Left renal pelvis (tissue), 4 donors: Measurements from ENCODE around the gene XKR8. TPM values are rescaled to one million over a fixed set of nuclear protein-coding genes. Genes with fewer than 3 reads are reported as not detected.
A peak's percentile ranks its signal among the peaks of the same experiment; 100 is the strongest.

Experiments used
- DNase-seq, 4 donors: peaks; one replicate each; pipeline ENCODE4 v3.0.0-alpha.2; 2013; ENCODE audit warnings: low read depth in 4 of 4, low spot score in 3 of 4
- polyA plus RNA-seq, 4 donors: library from polyadenylated mRNA; unstranded; fragments of 120-200 nt; gene quantifications; one replicate each; pipeline ENCODE4 v1.2.1, GENCODE V29; 2013; ENCODE audit not compliant: insufficient read length in 4 of 4

Gene XKR8, protein sequence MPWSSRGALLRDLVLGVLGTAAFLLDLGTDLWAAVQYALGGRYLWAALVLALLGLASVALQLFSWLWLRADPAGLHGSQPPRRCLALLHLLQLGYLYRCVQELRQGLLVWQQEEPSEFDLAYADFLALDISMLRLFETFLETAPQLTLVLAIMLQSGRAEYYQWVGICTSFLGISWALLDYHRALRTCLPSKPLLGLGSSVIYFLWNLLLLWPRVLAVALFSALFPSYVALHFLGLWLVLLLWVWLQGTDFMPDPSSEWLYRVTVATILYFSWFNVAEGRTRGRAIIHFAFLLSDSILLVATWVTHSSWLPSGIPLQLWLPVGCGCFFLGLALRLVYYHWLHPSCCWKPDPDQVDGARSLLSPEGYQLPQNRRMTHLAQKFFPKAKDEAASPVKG
- 1 to 10 TPM; 7.9 to 9.7 (median 8.3) TPM for polyA plus RNA-seq

DNA sequence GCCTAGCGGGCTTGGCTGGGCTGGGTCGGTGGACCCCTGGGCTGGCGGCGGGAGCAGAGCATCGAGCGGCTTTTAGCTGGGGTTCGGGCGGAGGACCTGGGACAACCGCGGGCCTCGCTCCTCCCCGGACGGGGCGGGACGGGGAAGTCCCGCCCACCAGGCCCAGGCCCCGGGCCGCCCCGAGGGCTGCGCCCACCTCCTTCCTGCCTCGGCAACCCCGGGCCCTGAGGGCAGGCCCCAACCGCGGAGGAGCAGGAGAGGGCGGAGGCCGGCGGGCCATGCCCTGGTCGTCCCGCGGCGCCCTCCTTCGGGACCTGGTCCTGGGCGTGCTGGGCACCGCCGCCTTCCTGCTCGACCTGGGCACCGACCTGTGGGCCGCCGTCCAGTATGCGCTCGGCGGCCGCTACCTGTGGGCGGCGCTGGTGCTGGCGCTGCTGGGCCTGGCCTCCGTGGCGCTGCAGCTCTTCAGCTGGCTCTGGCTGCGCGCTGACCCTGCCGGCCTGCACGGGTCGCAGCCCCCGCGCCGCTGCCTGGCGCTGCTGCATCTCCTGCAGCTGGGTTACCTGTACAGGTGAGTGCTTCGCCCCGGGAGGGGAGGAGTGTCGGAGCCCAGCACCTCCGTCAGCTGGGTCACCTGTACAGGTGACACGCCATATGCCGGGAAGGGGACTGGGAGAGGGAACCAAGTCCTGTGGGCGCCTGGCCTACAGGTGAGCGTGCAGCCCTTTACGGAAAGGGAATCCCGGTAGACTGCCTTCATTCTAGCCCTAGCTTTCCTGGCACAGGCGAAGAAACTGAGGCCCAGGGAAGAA, at the start of gene XKR8:
Gene XKR8 (plus strand): TSS at position 182 of the 812 bp plus-strand sequence. CDS start 97 bp downstream, at position 279.
- DNase-seq: peak; percentile 71 to 77 (median 73)

DNA sequence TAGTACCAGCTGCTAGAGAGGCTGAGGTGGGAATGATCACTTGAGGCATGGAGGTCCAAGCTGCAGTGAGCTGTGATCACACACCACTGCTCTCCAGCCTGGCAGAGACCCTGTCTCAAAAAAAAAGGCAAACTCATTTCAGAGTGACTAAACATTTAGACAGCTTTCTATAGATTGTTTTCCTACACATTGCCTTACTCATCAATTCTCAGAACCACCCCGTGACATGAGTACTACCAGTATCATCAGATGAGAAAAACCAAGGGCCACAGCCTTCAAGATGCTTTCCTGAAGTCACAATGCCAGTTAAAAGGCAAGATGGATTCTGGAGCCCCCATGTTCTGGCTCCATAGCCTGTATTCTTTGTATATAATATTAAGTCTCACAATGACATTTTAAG, 47.3 kb upstream of the XKR8 start:
- no peak for DNase-seq

DNA sequence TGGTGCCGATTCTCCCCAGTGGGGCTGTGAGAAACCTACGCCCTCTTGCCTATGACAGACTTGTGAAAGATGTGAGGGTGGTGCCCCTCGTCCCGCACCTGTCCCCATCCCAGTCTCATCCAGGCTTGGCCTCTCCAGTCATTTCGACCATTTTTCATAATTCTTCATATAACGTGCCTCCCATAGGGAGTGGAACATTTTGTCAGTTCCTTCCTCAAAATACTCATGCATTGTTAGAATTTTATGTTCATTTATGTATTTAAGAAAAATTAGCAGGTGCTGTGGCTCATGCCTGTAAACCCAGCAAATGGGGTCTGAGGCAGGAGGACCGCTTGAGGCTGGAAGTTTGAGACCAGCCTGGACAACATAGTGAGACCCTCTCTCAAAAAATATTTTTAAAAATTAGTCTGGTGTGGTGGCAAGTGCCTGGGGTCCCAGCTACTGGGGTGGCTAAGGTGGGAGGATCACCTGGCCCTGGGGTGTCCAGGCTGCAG, 44.6 kb upstream of the XKR8 start:
- DNase-seq: no peak

DNA sequence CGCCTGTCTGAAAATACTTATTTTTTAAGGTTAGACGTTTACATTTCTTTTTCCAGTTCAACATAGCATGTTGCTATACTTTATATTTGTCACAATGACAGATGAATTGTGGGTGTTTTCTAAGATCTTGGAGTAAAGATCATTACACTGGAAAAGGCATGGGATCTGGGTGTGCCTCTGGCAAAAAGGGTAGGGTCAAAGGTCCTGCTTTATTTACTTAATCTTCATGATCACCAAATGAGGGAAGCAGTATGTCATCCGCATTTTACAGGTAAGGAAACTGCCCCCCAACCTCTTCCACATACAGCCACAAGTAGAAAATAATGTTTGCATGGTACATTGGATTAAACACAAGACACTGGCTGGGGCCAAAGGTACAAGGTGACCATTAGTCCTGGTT, 37.5 kb upstream of the XKR8 start:
- no peak for DNase-seq

DNA sequence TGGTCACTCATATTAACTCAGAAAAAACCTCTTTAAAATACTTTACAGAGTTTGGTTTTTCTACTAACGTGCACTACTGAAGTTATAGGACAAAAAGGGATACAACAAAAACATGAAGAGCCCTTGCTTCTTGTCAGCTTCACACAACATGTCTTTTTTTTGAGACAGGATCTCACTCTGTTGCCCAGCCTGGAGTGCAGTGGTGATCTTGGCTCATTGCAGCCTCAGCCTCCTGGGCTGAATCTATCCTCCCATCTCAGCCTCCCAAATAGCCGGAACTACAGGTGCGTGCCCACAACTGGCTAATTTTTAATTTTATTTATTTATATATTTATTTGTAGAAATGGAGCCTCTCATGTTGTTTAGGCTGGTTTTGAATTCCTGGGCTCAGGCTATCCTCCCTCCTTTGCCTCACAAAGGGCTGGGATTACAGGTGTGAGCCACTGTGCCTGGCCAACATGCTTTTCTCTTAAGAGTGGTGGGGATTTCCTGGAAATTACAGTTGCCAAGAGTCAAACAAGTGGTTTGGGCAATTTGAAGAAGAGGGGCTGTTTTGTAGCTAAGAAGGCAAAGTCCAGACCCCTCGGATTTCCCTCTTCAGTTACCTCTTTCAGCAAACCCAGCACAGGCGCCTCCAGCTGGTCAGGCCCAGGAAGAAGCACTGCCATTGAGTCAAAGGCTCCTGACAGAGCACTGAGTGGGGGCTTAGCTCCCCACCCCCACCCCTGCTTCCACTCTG, 31.4 kb upstream of the XKR8 start:
- no peak for DNase-seq

DNA sequence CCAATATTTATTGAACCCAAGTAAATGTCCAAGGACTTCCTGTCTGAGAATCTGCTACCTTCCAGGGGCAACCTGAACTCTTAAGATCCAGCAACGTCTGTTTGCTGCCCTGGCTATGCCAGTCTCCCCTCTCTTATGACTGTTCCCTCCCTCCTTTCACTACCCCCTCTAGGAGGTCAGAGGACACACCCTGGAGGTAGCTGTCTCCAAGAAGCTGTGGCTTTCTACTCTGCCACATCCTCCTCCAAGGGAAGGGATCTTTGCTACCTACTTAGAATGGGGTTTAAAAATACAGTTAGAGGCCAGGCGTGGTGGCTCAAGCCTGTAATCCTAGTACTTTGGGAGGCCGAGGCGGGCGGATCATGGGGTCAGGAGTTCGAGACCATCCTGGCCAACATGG, 28.6 kb upstream of the XKR8 start:
- no peak for DNase-seq

DNA sequence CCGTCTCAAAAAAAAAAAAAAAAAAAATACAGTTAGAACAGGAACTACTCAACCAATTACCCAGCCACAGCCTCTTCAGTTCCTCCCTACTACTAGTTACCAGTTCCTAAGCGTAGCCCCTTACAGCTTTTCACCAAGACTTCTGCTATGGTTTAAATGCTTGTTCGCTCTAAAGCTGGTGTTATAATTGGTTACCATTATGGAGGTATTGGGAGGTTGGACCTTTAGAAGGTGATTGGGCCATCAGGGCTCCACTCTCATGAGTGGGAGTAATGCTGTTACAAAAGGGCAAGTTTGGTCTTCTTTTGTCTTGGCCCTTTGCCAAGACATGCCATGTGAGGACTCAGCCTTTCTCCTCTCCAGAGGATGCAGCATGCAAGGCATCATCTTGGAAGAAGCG, 28.0 kb upstream of the XKR8 start:
- DNase-seq: no peak

DNA sequence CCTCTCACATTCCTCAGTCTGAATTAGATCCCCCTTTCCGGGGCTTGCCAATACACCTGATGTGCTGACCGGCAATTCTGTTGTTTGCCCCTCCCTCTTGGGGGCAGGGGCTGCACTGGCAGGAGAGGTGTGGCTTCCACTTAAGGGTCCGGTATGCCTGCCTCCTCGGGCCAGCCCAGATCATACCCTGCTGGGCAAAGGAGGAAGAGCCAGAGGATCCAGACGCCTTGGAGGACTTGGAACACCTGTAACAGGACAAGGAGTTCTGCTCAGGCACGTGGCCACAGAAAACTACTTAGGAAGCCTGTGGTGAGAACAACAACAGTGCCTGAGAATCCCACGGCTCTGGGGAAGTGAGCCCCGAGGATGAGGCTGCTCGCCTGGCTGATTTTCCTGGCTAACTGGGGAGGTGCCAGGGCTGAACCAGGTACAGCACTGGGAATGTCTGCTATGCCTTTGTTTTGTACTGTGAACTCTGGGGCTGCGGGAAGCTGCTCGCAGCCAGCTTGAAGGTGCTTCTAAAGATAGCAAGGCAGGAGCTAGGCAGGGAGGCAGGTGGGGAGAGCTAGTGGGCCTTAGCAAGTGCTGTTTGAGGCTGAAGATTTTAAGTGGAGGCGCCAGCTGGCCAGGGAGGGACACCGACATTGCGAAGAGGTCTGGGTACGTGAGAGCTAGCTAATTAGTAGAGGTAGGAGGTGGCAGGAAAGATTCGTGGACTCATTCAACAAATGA, 24.8 kb upstream of the XKR8 start, which contains the start of gene SMPDL3B:
Gene SMPDL3B (plus strand): TSS at position 183 of the 732 bp plus-strand sequence. CDS start 184 bp downstream, at position 367.
- peak; percentile 23 to 58 (median 41) for DNase-seq

DNA sequence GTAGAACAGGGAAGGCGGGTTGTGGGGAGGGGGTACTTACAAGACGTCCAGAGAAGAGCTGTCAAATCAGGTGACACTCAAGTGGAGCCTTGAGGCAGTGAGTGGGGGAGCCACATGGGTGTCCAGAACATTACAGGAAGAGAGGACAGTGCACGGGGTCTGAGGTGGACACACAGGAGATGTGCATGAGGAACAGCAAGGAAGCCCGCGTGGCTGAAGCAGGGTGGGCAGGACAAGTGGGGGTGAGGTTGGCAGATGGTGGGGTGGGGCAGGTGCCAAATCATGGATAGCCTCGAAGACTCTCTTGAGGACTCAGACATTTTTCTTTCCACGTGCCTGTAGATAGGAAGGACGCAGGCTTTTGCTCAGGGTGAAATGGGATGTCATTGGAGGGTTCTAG, 24.1 kb upstream of the XKR8 start:
- DNase-seq: no peak

DNA sequence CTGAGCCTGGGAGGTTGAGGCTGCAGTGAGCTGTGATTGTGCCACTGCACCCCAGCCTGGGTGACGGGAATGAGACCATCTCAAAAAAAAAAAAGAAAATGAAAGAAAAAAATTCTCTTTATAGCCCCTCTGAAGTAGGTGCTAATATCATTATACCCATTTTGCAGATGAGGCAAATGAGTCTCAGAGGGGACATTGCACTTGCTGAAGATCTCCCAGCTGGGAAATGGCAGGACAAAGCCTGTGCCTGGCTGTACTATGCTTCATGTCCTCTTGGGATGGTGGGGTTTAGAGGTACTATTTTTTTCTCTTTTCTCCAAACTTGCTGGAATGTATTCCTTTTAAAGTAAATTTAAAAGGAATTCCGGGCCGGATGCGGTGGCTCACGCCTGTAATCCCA, 23.4 kb upstream of the XKR8 start:
- no peak for DNase-seq

DNA sequence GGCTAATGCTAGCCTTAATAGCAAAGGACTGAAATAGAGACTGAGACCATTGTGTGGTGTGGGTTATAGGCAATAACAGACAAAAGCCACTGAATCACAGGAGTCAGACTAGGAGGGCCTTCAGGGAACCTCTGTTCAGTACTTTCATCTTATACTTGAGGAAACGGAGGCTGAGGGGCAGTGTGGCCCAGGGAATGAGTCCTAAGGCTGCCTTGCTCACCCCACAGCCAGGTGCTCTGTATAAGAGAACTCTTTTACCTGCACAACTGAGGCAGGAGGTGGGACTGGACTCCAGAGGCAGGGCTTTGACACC, 22.3 kb upstream of the XKR8 start:
- no peak for DNase-seq

DNA sequence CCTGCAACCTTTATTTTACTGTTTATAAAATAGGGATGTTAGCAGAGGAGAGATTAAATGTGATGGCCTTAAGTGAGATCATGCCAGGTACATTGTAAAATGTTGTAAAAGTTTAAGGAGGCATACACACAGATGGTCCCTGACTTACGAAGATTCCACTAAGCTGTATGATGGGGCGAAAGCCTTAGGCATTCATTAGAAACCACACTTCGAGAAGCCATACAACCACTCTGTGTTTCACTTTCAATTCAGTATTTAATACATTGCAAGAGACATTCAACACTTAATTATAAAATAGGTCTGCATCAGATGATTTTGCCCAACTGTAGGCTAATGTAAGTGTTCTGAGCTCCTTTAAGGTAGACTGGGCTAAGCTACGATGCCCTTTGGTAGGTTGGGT, 21.3 kb upstream of the XKR8 start:
- DNase-seq: no peak

DNA sequence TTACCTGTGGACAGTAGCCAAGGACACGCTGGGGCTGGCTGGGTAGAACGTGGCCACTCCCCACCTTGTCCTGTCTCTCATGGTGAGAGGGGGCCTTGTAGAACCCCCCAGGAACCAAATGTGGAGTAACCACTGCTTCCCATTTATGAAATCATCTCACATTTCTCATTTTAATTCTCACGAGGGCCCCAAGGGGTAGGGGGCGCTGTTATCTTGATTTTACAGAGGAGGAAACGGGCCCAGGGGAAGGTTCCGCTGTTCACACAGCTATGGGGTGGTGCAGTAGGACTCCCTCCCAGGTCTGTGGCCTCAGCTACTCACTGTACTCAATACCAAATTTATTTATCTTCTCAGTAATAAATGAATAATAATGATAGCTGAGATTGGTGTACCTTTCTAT, 19.5 kb upstream of the XKR8 start:
- no peak for DNase-seq

DNA sequence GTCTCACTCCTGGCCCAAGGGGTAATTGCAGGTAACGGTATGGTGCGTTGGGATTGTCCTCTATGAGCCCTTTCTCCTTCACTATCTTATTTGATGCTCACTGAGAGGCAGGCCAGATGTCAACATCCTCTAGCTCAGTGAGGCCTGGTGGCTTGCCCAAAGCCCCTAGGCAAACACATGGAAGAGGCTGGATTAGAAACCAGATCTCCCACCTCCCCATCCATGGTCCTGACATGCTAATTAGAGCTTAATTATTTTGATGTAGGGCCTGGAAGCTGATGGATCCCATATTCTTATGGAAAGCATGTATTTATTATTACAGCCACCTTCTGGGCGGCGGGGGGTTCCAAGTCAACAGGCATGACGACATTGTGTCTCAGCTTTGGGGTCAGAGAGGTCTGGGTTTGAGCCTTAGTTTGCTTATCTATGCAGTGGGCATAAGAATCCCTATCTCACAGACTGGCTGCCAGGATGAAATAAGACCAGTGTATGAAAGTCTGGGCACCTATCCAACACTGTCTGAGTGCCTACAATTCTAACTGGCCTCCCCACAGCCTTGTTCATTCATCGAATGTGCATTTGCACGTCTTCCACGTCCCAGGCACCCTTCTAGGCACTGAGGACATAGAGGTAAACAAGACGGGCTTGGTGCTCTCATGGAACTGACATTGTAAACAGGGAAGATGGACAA, 18.8 kb upstream of the XKR8 start:
- DNase-seq: no peak

DNA sequence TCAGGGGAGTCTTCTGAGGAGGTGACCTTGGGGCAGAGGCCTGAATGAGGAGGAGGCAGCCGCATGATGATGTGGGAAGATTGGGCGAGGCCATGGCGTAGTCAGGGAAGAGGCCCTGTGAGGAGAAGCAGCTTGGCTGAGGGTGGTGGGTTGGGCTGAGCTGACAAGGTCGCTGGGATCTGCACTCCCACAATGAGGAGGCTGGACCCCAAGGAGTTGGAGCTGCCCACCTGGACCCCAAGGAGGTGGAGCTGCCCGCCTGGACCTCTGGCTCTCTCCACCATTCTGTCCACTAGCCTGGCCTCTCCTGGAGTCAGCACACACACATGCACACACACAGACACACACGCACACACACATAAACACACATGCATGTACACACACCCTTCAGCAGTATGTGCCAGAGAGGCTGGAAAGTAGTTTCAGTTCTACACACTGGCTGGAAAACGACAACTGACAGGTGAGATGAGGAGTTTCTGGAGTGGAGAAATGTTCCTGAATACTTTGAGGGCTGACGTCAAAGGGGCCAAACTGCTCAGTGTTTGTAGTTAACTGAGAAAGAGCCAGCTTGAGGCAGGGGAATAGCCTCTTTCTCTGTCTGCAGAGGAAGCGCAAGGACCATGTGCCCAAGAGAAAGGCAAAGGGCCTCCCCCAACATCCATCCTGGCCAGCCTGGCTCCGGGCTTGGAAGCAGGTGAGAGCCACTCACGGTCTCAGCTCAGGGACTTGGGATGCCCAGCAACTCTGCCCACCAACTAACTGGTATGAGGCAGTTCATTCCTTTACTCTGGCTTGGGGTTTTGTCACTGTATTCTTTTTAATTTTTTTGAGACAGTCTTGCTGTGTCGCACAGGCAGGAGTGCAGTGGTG, 17.9 kb upstream of the XKR8 start:
- DNase-seq: no peak

DNA sequence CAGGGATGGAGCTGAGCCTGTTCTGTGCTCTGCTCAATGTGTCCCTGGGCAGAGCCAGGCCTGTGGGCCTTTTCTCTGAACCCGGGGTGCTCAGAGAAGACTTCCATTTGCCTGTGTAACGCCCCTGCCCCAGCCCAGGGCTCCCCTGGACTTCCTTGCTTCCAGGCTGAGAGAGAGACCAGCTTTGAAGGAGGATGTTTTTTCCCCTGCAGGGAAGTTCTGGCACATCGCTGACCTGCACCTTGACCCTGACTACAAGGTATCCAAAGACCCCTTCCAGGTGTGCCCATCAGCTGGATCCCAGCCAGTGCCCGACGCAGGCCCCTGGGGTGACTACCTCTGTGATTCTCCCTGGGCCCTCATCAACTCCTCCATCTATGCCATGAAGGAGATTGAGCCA, 14.8 kb upstream of the XKR8 start:
- DNase-seq: no peak

DNA sequence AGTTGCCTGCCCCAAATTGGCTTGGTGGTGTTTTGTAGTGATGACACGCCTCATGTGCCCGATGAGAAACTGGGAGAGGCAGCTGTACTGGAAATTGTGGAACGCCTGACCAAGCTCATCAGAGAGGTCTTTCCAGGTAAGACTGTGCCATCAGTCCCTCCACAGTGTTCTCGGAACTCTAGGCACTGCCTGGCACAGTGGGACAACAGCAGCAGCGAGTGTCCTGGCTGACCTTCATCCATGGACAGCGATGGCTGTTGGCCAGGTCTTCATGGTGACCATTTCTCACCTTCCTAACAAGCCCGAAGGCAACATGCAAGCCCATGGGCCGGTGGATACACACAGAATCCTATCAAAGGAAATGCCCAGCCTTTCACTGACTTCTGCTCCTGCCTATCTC, 10.7 kb upstream of the XKR8 start:
- DNase-seq: no peak

DNA sequence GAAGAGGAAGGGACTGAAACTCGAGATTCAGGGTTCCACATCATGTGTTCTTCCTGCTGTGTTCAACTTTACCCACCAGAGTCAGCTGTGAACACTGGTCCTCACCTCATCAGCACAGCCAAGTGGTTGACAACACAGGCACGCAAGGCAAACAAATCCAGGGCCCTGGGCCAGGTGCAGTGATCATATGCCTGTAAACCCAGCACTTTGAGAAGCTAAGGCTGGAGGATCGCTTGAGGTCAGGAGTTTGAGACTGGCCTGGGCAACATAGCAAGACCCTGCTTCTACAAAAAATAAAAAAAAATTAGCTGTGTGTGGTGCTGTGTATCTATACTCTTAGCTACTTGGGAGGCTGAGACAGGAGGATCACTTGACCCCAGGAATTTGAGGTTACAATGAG, 8.4 kb upstream of the XKR8 start:
- DNase-seq: no peak

DNA sequence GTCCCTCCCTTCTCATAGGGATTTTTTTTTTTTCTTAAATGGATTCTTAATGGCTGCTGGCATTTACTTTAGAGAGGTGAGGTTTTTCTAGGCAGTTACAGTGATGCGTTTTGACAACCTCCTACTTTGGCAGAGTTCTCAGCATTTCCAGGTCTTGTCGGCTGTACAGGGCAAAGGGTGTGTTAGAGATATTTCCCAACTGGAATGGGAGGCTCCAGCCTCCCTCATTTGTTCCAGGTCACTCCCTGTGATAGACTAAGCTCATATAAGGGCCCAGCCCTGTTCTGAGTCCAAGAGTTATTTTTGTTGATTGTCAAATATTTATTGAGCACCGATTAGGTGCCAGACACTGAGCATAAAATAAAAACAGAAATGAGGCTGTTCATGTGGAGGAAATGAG, 7.6 kb upstream of the XKR8 start:
- DNase-seq: no peak
